Measurements from ENCODE around the gene TBC1D1. TPM values are rescaled to one million over a fixed set of nuclear protein-coding genes. Genes with fewer than 3 reads are reported as not detected.

TBC1D1 gene
- total RNA-seq, 4 donors from 2014 or later: 206 to 258 (median 221) TPM

DNA sequence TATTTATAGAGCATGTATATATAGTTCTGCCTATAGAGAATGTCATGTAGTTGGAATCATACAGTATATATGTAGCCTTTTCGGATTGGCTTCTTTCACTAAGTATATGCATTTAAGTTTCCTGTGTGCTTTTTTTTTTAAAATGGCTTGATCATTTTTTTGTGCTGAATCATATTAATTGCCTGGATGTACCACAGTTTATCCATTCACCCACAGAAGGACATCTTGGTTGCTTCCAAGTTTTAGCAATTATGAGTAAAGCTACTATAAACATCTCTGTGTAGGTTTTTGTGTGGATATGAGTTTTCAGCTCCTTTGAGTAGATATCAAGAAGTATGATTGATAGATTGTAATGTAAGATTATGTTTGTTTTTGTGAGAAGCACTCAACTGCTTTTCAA, 93.1 kb downstream of the TBC1D1 start:
- Histone ChIP-seq H3K27ac (replicated peaks in 1 of 4) (peak overlapping the region in 3 of 4 donors; percentile 55 to 78 (median 61)), H3K4me1 (peaks cover 38 to 77% (median 62%) of the 10 kb centered on the region in 4 donors)

DNA sequence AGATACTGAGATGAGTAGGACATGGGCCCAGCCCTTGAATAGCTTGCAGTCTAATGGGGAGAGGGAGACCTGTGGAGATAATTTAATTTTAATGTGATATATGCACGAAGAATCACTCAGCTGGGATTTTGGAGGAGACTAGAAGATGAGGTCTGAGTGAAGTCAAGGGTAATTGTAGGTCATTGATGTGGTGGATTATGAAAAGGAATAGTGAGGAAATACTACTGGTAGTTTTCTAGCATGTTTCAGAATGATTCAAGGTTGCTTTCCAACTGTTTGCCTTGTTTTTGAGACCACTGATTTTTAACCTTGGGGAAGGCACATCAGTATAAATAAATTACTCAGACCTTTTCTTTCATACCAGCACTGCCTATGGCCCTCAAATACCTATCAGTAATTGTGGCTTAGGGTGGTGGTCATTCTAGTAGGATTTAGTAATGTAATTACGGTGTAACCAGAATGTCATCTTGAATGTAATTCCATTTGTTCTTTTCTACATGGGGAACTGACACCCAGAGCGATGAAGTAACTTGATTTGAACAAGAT, 94.9 kb downstream of the TBC1D1 start:
- peaks cover 48 to 77% (median 62%) of the 10 kb centered on the region in 4 donors for H3K4me1 ChIP-seq
- peak overlapping the region; percentile 16 to 38 (median 16) for H3K27ac ChIP-seq (replicated peaks in 1 of 4)

More for the DNA sequence above, 93.1 kb downstream of the TBC1D1 start:
- WGBS: 91% methylated on average over 1 of the region's 1 CpG
- Histone ChIP-seq H3K27me3 (no peaks in the 10 kb centered on the region), H3K4me3 (no peak overlapping the region), H3K36me3 (no peaks in the 10 kb centered on the region), H3K9me3 (no peaks in the 10 kb centered on the region)
- TF ChIP-seq POLR2AphosphoS5 (IDR thresholded peaks at IDR 0.05): no peak
- TF ChIP-seq EP300 (IDR thresholded peaks at IDR 0.05): no peak
- no peak for TF ChIP-seq POLR2A (IDR thresholded peaks at IDR 0.05; ENCODE audit: low read depth)
- TF ChIP-seq, protein P1, sequence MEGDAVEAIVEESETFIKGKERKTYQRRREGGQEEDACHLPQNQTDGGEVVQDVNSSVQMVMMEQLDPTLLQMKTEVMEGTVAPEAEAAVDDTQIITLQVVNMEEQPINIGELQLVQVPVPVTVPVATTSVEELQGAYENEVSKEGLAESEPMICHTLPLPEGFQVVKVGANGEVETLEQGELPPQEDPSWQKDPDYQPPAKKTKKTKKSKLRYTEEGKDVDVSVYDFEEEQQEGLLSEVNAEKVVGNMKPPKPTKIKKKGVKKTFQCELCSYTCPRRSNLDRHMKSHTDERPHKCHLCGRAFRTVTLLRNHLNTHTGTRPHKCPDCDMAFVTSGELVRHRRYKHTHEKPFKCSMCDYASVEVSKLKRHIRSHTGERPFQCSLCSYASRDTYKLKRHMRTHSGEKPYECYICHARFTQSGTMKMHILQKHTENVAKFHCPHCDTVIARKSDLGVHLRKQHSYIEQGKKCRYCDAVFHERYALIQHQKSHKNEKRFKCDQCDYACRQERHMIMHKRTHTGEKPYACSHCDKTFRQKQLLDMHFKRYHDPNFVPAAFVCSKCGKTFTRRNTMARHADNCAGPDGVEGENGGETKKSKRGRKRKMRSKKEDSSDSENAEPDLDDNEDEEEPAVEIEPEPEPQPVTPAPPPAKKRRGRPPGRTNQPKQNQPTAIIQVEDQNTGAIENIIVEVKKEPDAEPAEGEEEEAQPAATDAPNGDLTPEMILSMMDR (IDR thresholded peaks at IDR 0.05): no peak
- intact Hi-C loops (cut with DNase I): no loop called here
- no peak for DNase-seq (ENCODE audit: extremely low spot score)

DNA sequence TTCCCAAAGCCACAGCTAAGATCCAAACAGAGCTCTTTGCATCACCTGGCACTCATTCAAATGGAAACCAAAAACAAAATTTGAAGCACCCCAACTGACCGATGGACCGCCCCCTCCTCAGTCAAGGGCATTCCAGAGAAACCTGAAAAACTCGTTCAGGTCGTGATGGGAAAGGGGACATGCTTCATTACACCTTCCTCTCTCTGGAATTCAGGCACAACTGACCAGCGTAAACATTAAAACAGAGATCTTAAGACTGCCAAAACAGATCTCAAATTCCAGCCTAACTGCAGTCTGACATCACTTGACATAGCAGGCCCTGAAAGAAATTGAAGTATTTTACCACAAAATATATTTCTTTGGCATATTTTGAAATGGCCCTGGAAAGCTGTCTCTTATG, 97.8 kb downstream of the TBC1D1 start:
- Histone ChIP-seq H3K36me3 (no peaks in the 10 kb centered on the region), H3K4me3 (no peak overlapping the region), H3K27ac (replicated peaks in 1 of 4) (peak overlapping the region; percentile 71 to 79 (median 72)), H3K4me1 (peaks cover 37 to 65% (median 52%) of the 10 kb centered on the region in 4 donors), H3K27me3 (no peaks in the 10 kb centered on the region), H3K9me3 (no peaks in the 10 kb centered on the region)
- no peak for DNase-seq (ENCODE audit: extremely low spot score)
- 71% methylated on average over 5 of the region's 5 CpGs for WGBS
- intact Hi-C loops (cut with DNase I): no loop called here
- TF ChIP-seq POLR2A (IDR thresholded peaks at IDR 0.05; ENCODE audit: low read depth) (no peak), POLR2AphosphoS5 (IDR thresholded peaks at IDR 0.05) (no peak), EP300 (IDR thresholded peaks at IDR 0.05) (no peak)
- TF ChIP-seq, protein P1 (IDR thresholded peaks at IDR 0.05): no peak

More for the DNA sequence above, 94.9 kb downstream of the TBC1D1 start:
- 76% methylated on average over 3 of the region's 3 CpGs for WGBS
- DNase-seq (ENCODE audit: extremely low spot score): no peak
- TF ChIP-seq, protein P1 (IDR thresholded peaks at IDR 0.05): no peak
- TF ChIP-seq POLR2AphosphoS5 (IDR thresholded peaks at IDR 0.05) (no peak), EP300 (IDR thresholded peaks at IDR 0.05) (no peak), POLR2A (IDR thresholded peaks at IDR 0.05; ENCODE audit: low read depth) (no peak)
- Histone ChIP-seq H3K27me3 (no peaks in the 10 kb centered on the region), H3K4me3 (no peak overlapping the region), H3K36me3 (no peaks in the 10 kb centered on the region), H3K9me3 (no peaks in the 10 kb centered on the region)
- intact Hi-C loops (cut with DNase I): no loop called here

DNA sequence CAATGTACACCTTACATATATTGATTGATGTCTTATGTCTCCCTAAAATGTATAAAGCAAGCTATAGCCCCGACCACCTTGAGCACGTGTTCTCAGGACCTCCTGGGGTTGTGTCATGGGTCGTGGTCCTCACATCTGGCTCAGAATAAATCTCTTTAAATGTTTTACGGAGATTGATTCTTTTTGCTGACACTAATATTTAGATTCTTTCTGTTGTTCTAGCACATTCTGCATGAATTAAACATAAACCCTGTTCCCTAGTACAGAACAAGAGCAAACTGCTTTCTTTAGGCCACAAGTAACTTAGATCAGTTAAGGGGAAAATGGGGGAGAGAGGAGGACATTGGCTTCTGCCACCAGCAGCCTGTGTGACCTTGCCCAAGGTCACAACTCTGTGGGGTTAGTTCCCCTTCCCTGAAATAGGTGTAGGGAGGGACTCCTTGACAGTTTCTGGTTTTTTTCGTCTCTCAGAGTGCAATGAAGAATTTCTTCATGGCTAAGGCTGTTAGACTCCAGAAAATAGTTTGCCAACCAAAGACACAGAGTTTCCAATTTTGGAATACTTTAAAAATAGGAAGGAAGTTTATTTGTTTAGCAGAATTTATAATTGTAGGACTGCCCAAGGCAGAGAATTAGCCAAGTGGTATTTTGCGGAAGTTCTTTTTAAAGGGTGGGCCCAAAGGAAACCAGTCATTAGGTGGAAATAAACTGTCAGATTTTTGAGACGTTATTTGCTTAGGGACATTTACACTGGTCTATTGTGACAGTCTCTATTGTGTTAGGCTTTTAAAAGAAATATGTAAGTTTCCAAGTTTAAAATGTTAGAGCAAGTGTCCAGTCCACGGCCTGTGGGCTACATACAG, 98.7 kb downstream of the TBC1D1 start:
- peak in 1 of 2 donors; percentile 6 for TF ChIP-seq POLR2AphosphoS5 (IDR thresholded peaks at IDR 0.05)
- TF ChIP-seq, protein P1 (IDR thresholded peaks at IDR 0.05): no peak
- no peak for TF ChIP-seq POLR2A (IDR thresholded peaks at IDR 0.05; ENCODE audit: low read depth)
- peak overlapping the region; percentile 71 to 79 (median 72) for H3K27ac ChIP-seq (replicated peaks in 1 of 4)

More for the DNA sequence above, 98.7 kb downstream of the TBC1D1 start:
- no peaks in the 10 kb centered on the region for H3K36me3 ChIP-seq
- WGBS: 47% methylated on average over 8 of the region's 8 CpGs
- H3K27me3 ChIP-seq: no peaks in the 10 kb centered on the region
- no peaks in the 10 kb centered on the region for H3K9me3 ChIP-seq
- intact Hi-C loops (cut with DNase I): no loop called here
- H3K4me1 ChIP-seq: peaks cover 42 to 72% (median 59%) of the 10 kb centered on the region in 4 donors
- DNase-seq (ENCODE audit: extremely low spot score): no peak
- H3K4me3 ChIP-seq: no peak overlapping the region

All from esophagus muscularis mucosa (tissue), 4 donors.